ENCODE results near the gene PGAP3. TPM values are rescaled to one million over a fixed set of nuclear protein-coding genes. Genes with fewer than 3 reads are reported as not detected.
A peak's percentile ranks its signal among the peaks of the same experiment; 100 is the strongest.

The PGAP3 gene
- total and polyA plus RNA-seq, 2 experiments from 2014 or later, result 29.7 to 34.2 TPM

GRCh38 chr17:39677542-39678339 lies 10.1 kb downstream of the PGAP3 start:
- peak overlapping the region; percentile 98 for H3K27ac ChIP-seq
- H3K4me1 ChIP-seq (ENCODE audit: low read depth), result peaks cover 57% of the 10 kb centered on the region

GRCh38 chr17:39677072-39677471 lies 10.8 kb downstream of the PGAP3 start:
- Histone ChIP-seq H3K27ac (peak overlapping the region; percentile 98), H3K4me1 (ENCODE audit: low read depth) (peaks cover 57% of the 10 kb centered on the region), H3K4me3 (no peak overlapping the region), H3K27me3 (no peaks in the 10 kb centered on the region), H3K9me3 (ENCODE audit: low read depth) (no peaks in the 10 kb centered on the region), H3K36me3 (no peaks in the 10 kb centered on the region)
- no peak for TF ChIP-seq CTCF (IDR thresholded peaks at IDR 0.05; ENCODE audit: low read depth, low read length)
- no peak for DNase-seq (ENCODE audit: low read depth in 1 of 2, low spot score in 1 of 2)

More at GRCh38 chr17:39677542-39678339, 10.1 kb downstream of the PGAP3 start:
- peak in 1 of 2 donors; percentile 95 for DNase-seq (ENCODE audit: low read depth in 1 of 2, low spot score in 1 of 2)
- Histone ChIP-seq H3K4me3 (no peak overlapping the region), H3K27me3 (no peaks in the 10 kb centered on the region), H3K9me3 (ENCODE audit: low read depth) (no peaks in the 10 kb centered on the region), H3K36me3 (no peaks in the 10 kb centered on the region)
- no peak for TF ChIP-seq CTCF (IDR thresholded peaks at IDR 0.05; ENCODE audit: low read depth, low read length)

GRCh38 chr17:39676198-39676819 lies 11.5 kb downstream of the PGAP3 start:
- Histone ChIP-seq H3K27ac (peak overlapping the region; percentile 98), H3K4me1 (ENCODE audit: low read depth) (peaks cover 57% of the 10 kb centered on the region), H3K9me3 (ENCODE audit: low read depth) (no peaks in the 10 kb centered on the region), H3K4me3 (no peak overlapping the region), H3K36me3 (no peaks in the 10 kb centered on the region), H3K27me3 (no peaks in the 10 kb centered on the region)
- peak; percentile 27 to 88 for DNase-seq (ENCODE audit: low read depth in 1 of 2, low spot score in 1 of 2)
- no peak for TF ChIP-seq CTCF (IDR thresholded peaks at IDR 0.05; ENCODE audit: low read depth, low read length)

- no peak for TF ChIP-seq CTCF (IDR thresholded peaks at IDR 0.05; ENCODE audit: low read depth, low read length)
- peak overlapping the region; percentile 98 for H3K27ac ChIP-seq
- H3K27me3 ChIP-seq, result no peaks in the 10 kb centered on the region
- no peak overlapping the region for H3K4me3 ChIP-seq
- no peaks in the 10 kb centered on the region for H3K9me3 ChIP-seq (ENCODE audit: low read depth)
- DNase-seq (ENCODE audit: low read depth in 1 of 2, low spot score in 1 of 2), result no peak
- peaks cover 57% of the 10 kb centered on the region for H3K4me1 ChIP-seq (ENCODE audit: low read depth)
- H3K36me3 ChIP-seq, result no peaks in the 10 kb centered on the region
Measured at GRCh38 chr17:39675390-39676082, 12.3 kb downstream of the PGAP3 start.

GRCh38 chr17:39674702-39675389 lies 13.0 kb downstream of the PGAP3 start:
- Histone ChIP-seq H3K4me3 (no peak overlapping the region), H3K27ac (peak overlapping the region; percentile 98), H3K27me3 (no peaks in the 10 kb centered on the region), H3K4me1 (ENCODE audit: low read depth) (peaks cover 54% of the 10 kb centered on the region), H3K36me3 (no peaks in the 10 kb centered on the region), H3K9me3 (ENCODE audit: low read depth) (no peaks in the 10 kb centered on the region)
- no peak for TF ChIP-seq CTCF (IDR thresholded peaks at IDR 0.05; ENCODE audit: low read depth, low read length)
- DNase-seq (ENCODE audit: low read depth in 1 of 2, low spot score in 1 of 2), result peak; percentile 62 to 81
